ENCODE results near the gene EXT2.

DNA sequence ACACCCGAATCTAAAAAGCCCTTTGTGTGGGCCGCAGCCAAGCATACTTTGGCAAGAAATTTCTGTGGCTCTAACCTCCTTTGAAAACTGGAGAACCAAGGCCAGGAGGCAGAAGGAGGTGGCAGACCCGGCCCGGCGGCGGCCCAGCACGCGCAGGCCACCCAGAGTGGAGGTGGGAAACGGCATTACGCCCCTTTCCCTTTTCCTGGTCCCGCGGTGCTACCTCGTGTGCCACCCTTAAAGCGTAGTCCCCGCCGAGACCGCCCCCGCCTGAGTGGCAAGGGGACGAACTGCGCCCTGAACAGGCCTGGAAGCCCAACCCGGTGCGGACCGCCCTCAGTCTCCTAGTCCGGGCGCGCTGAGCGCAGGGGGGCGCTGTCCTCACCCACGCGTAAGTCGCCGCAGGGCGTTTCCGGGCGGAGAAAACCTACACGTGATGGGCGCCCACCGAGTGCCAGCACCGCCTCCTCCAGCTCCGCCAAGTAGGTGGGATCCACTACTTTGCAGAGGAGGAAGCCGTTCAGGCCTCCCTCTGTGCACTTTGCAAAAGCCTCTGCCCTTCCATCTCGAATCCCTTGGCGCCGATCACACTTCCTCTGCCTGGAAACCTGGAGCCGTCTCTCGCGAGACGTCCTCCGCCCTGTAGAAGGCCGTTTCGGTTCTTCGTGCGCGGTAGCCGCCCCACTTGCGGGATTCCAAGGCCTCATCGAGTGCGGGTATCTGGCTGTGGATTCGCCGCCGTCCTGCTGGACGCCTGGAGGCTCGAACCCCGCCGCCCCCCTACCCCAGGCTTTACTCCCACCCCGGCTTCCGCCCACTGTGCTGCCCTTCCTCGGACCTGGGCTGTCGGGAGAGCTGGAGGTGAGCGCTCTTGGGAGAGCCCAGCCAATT is 29.4 kb upstream of the EXT2 start, which contains the start of gene ACCS:
- TF ChIP-seq, protein P1, sequence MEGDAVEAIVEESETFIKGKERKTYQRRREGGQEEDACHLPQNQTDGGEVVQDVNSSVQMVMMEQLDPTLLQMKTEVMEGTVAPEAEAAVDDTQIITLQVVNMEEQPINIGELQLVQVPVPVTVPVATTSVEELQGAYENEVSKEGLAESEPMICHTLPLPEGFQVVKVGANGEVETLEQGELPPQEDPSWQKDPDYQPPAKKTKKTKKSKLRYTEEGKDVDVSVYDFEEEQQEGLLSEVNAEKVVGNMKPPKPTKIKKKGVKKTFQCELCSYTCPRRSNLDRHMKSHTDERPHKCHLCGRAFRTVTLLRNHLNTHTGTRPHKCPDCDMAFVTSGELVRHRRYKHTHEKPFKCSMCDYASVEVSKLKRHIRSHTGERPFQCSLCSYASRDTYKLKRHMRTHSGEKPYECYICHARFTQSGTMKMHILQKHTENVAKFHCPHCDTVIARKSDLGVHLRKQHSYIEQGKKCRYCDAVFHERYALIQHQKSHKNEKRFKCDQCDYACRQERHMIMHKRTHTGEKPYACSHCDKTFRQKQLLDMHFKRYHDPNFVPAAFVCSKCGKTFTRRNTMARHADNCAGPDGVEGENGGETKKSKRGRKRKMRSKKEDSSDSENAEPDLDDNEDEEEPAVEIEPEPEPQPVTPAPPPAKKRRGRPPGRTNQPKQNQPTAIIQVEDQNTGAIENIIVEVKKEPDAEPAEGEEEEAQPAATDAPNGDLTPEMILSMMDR (IDR thresholded peaks at IDR 0.05; ENCODE audit: poor library complexity, severe bottlenecking) = peak; percentile 23
- no peak for TF ChIP-seq SMC3 (conservative IDR thresholded peaks at IDR 0.05; ENCODE audit: poor library complexity)
- TF ChIP-seq TAF1 (IDR thresholded peaks at IDR 0.05; ENCODE audit: low read depth) = no peak
- no peak for TF ChIP-seq EZH2 (IDR thresholded peaks at IDR 0.05; ENCODE audit: borderline replicate concordance, insufficient read depth, low read length, poor library complexity, severe bottlenecking)
- no peak for TF ChIP-seq POLR2AphosphoS5 (IDR thresholded peaks at IDR 0.05)

All from neural cell (in vitro differentiated cells).